MM.1S (cell line): ENCODE data around the gene LPIN2.

Experiments used
- DNase-seq: peaks from one replicate; pipeline ENCODE4 v3.0.0-alpha.2; 2015
- H2AFZ ChIP-seq: fragments of 300-600 bp; sonication (generic); 2 replicates; pipeline ENCODE4 v1.6.0; 2016; ENCODE audit warnings: antibody characterized with exemption, low read length
- H3F3A ChIP-seq: fragments of 300-600 bp; sonication (generic); 2 replicates; pipeline ENCODE4 v1.6.1; 2016; ENCODE audit warnings: mild to moderate bottlenecking, antibody characterized with exemption, low read length, moderate library complexity, mixed read lengths; ENCODE audit not compliant: insufficient read depth
- H3K27ac ChIP-seq: fragments of 300-600 bp; sonication (generic); 2 replicates; pipeline ENCODE4 v1.5.1; 2016; ENCODE audit warnings: mild to moderate bottlenecking, low read length
- H3K27me3 ChIP-seq: fragments of 300-600 bp; sonication (generic); replicated peaks from 2 replicates; pipeline ENCODE4 v1.6.0; 2016; ENCODE audit warnings: low read length; ENCODE audit not compliant: insufficient read depth
- H3K36me3 ChIP-seq: fragments of 300-600 bp; sonication (generic); replicated peaks from 2 replicates; pipeline ENCODE4 v1.6.1; 2016; ENCODE audit warnings: mild to moderate bottlenecking, low read length, mixed read lengths; ENCODE audit not compliant: insufficient read depth
- H3K4me1 ChIP-seq: fragments of 300-600 bp; sonication (generic); 2 replicates; pipeline ENCODE4 v1.6.1; 2016; ENCODE audit warnings: low read length, mixed read lengths
- H3K4me2 ChIP-seq: fragments of 300-600 bp; sonication (generic); 2 replicates; pipeline ENCODE4 v1.6.0; 2016; ENCODE audit warnings: low read depth, low read length
- H3K4me3 ChIP-seq: fragments of 300-600 bp; sonication (generic); 2 replicates; pipeline ENCODE4 v1.5.1; 2016; ENCODE audit warnings: low read length, mixed read lengths
- H3K79me2 ChIP-seq: fragments of 300-600 bp; sonication (generic); 2 replicates; pipeline ENCODE4 v1.6.1; 2016; ENCODE audit warnings: mixed run types, low read length, mixed read lengths
- H3K9ac ChIP-seq: fragments of 300-600 bp; sonication (generic); 2 replicates; pipeline ENCODE4 v1.6.1; 2016; ENCODE audit warnings: low read length, mixed read lengths
- H3K9me2 ChIP-seq: fragments of 300-600 bp; sonication (generic); replicated peaks from 2 replicates; pipeline ENCODE4 v1.6.1; 2016; ENCODE audit warnings: mild to moderate bottlenecking, low read length, mixed read lengths; ENCODE audit not compliant: insufficient read depth
- H3K9me3 ChIP-seq: fragments of 300-600 bp; sonication (generic); replicated peaks from 2 replicates; pipeline ENCODE4 v1.6.1; 2016; ENCODE audit warnings: mild to moderate bottlenecking, low read length, mixed read lengths; ENCODE audit not compliant: insufficient read depth
- H4K20me1 ChIP-seq: fragments of 300-600 bp; sonication (generic); 2 replicates; pipeline ENCODE4 v1.6.1; 2016; ENCODE audit warnings: mild to moderate bottlenecking, low read length, moderate library complexity, mixed read lengths; ENCODE audit not compliant: insufficient read depth
- CTCF ChIP-seq: fragments of 300-600 bp; sonication (generic); IDR thresholded peaks from 2 replicates; pipeline ENCODE4 v1.5.1; 2016; ENCODE audit warnings: antibody characterized with exemption, low read length, mixed read lengths
- EZH2 ChIP-seq: fragments of 300-600 bp; sonication (generic); optimal IDR thresholded peaks from 2 replicates; pipeline ENCODE3; 2017; ENCODE audit warnings: low read depth, mild to moderate bottlenecking, antibody characterized with exemption, low read length, mixed read lengths
- EZH2phosphoT487 ChIP-seq: fragments of 300-600 bp; sonication (generic); IDR thresholded peaks from 2 replicates; pipeline ENCODE4 v1.6.1; 2018; ENCODE audit warnings: antibody characterized with exemption, low read length

Gene LPIN2

GRCh38 chr18:2984091-2984490 lies 28.9 kb downstream of the LPIN2 start:
- Histone ChIP-seq H3K27ac (no peak overlapping the region), H3F3A (no peaks in the 10 kb centered on the region)

DNA sequence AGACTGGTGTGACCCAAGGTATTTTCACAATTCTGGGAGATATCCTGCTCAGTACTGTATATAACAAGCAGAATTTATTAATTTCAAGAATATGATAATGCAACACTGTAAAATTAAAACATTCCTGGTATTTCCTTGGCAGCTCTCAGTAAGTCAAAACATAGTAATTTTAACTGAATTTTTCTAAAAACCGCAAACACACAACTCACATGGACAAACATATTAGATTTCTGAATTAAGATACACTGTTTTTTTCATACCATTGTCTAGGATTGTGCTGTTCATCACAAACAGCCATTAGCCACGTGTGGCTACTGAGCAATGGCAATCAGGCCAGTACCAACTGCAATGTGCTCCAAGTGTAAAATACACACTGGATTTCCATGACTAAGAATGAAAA lies 29.6 kb downstream of the LPIN2 start:
- no peaks in the 10 kb centered on the region for H3K27me3 ChIP-seq
- H3K36me3 ChIP-seq = no peaks in the 10 kb centered on the region
- no peak for DNase-seq
- H4K20me1 ChIP-seq = no peaks in the 10 kb centered on the region
- no peak overlapping the region for H3K9ac ChIP-seq
- H2AFZ ChIP-seq = no peak overlapping the region
- peaks cover 21% of the 10 kb centered on the region for H3K4me1 ChIP-seq
- H3K27ac ChIP-seq = no peak overlapping the region
- peaks cover 8% of the 10 kb centered on the region for H3K79me2 ChIP-seq
- no peak for TF ChIP-seq EZH2phosphoT487
- TF ChIP-seq EZH2 = no peak
- no peak for TF ChIP-seq CTCF
- peaks cover 4% of the 10 kb centered on the region; the same call in 1 of the 2 replicates for H3F3A ChIP-seq
- no peak overlapping the region for H3K4me3 ChIP-seq
- H3K9me3 ChIP-seq = no peaks in the 10 kb centered on the region
- H3K9me2 ChIP-seq = no peaks in the 10 kb centered on the region
- no peak overlapping the region; the same call in 1 of the 2 replicates for H3K4me2 ChIP-seq

More at GRCh38 chr18:2984091-2984490, 28.9 kb downstream of the LPIN2 start:
- TF ChIP-seq CTCF (no peak), EZH2 (no peak), EZH2phosphoT487 (no peak)
- DNase-seq = no peak
- H3K4me1 ChIP-seq = peaks cover 13% of the 10 kb centered on the region
- H3K79me2 ChIP-seq = peaks cover 7% of the 10 kb centered on the region
- H2AFZ ChIP-seq = no peak overlapping the region
- no peak overlapping the region for H3K4me3 ChIP-seq
- no peak overlapping the region for H3K4me2 ChIP-seq
- no peaks in the 10 kb centered on the region for H4K20me1 ChIP-seq
- H3K9ac ChIP-seq = no peak overlapping the region
- H3K9me3 ChIP-seq = no peaks in the 10 kb centered on the region
- no peaks in the 10 kb centered on the region for H3K36me3 ChIP-seq
- no peaks in the 10 kb centered on the region for H3K9me2 ChIP-seq
- no peaks in the 10 kb centered on the region for H3K27me3 ChIP-seq

GRCh38 chr18:2982452-2983269 lies 30.3 kb downstream of the LPIN2 start:
- peak; percentile 30 for DNase-seq
- H2AFZ ChIP-seq = no peak overlapping the region
- no peak overlapping the region for H3K4me3 ChIP-seq
- TF ChIP-seq EZH2phosphoT487 (no peak), EZH2 (no peak)
- no peaks in the 10 kb centered on the region for H3K36me3 ChIP-seq
- H3K27ac ChIP-seq = no peak overlapping the region
- no peak overlapping the region; the same call in 1 of the 2 replicates for H3K4me2 ChIP-seq
- H3K4me1 ChIP-seq = peaks cover 23% of the 10 kb centered on the region
- no peak overlapping the region for H3K9ac ChIP-seq
- H3F3A ChIP-seq = peaks cover 6% of the 10 kb centered on the region; the same call in 1 of the 2 replicates
- no peaks in the 10 kb centered on the region for H3K27me3 ChIP-seq
- peaks cover 4% of the 10 kb centered on the region; the same call in 1 of the 2 replicates for H3K79me2 ChIP-seq
- no peaks in the 10 kb centered on the region for H4K20me1 ChIP-seq
- H3K9me3 ChIP-seq = no peaks in the 10 kb centered on the region
- no peaks in the 10 kb centered on the region for H3K9me2 ChIP-seq

DNA sequence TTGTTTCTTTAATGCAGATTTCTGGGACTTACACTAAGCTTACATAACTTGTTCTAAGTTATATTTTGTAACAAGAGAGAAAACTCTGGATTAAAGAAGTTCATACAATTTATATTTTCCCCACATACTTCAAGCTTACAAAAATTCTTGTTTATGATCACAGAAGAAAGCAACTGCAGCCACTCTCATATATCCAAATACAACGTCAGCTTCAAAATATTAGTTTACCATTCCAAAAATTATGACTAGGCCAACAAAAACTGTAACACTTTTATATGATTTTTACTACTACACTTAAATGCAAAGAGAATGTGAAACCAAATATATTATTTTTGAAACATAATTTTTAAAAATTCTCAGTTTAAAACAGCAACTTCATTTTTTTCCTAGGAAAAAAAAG lies 30.9 kb downstream of the LPIN2 start:
- H3K4me1 ChIP-seq = peaks cover 23% of the 10 kb centered on the region
- TF ChIP-seq EZH2phosphoT487 (no peak), CTCF (no peak), EZH2 (no peak)
- H4K20me1 ChIP-seq = no peaks in the 10 kb centered on the region
- H3K36me3 ChIP-seq = no peaks in the 10 kb centered on the region
- H3K9me2 ChIP-seq = no peaks in the 10 kb centered on the region
- peaks cover 6% of the 10 kb centered on the region; the same call in 1 of the 2 replicates for H3F3A ChIP-seq
- no peak overlapping the region for H3K4me2 ChIP-seq
- no peak overlapping the region for H3K4me3 ChIP-seq
- H3K9ac ChIP-seq = no peak overlapping the region
- H3K9me3 ChIP-seq = no peaks in the 10 kb centered on the region
- peaks cover 9% of the 10 kb centered on the region; the same call in 1 of the 2 replicates for H3K79me2 ChIP-seq
- H2AFZ ChIP-seq = no peak overlapping the region
- no peaks in the 10 kb centered on the region for H3K27me3 ChIP-seq
- DNase-seq = no peak
- H3K27ac ChIP-seq = no peak overlapping the region
